H1 (cell line): ENCODE data around the gene AAMP. TPM values are rescaled to one million over a fixed set of nuclear protein-coding genes. Genes with fewer than 3 reads are reported as not detected.

ENCODE experiments used
- CTCF ChIA-PET: fragments of 300-600 bp; sonication (Branson Sonifier 250); formaldehyde crosslinking; loops from one replicate; lab custom pipeline; 2021; ENCODE audit not compliant: partially characterized antibody; lab: Charles Lee
- POLR2A ChIA-PET: fragments of 300-600 bp; sonication (Branson Sonifier 250); formaldehyde crosslinking; loops from one replicate; lab custom pipeline; 2021; ENCODE audit warnings: inconsistent platforms; ENCODE audit not compliant: partially characterized antibody; lab: Charles Lee
- DNase-seq, 2 experiments: peaks; one replicate each; pipeline versions ENCODE4 v3.0.0 to v3.0.0-alpha.2; 2010 to 2022; ENCODE audit warnings: low spot score in 2 of 2, low read depth in 1 of 2, mixed read lengths in 1 of 2
- FAIRE-seq: peaks from 2 replicates; lab custom pipeline; 2011; peaks lifted over from hg19 to GRCh38; lab: Jason Lieb, UNC
- H2AFZ ChIP-seq: 2 replicates; pipeline ENCODE4 v1.8.1; 2012; ENCODE audit warnings: low read length, inconsistent platforms
- H2AK5ac ChIP-seq: 2 replicates; pipeline ENCODE4 v1.6.1; 2013; ENCODE audit warnings: low read depth, low read length
- H2BK120ac ChIP-seq: replicated peaks from 2 replicates; pipeline ENCODE3; 2013; ENCODE audit warnings: low read depth, low read length, inconsistent platforms
- H2BK12ac ChIP-seq: 2 replicates; pipeline ENCODE4 v1.6.1; 2013; ENCODE audit warnings: low read depth, low read length
- H2BK15ac ChIP-seq: 2 replicates; pipeline ENCODE4 v1.6.1; 2013; ENCODE audit warnings: low read length
- H2BK20ac ChIP-seq: 2 replicates; pipeline ENCODE4 v1.6.1; 2013; ENCODE audit warnings: low read length
- H2BK5ac ChIP-seq: 2 replicates; pipeline ENCODE4 v1.6.1; 2013; ENCODE audit warnings: low read depth, low read length
- H3K14ac ChIP-seq: 2 replicates; pipeline ENCODE4 v1.6.1; 2013; ENCODE audit warnings: inconsistent platforms; ENCODE audit not compliant: insufficient read length
- H3K18ac ChIP-seq: 2 replicates; pipeline ENCODE4 v1.6.1; 2013; ENCODE audit warnings: low read length; ENCODE audit errors: extremely low read depth
- H3K23ac ChIP-seq: 2 replicates; pipeline ENCODE4 v1.6.1; 2013; ENCODE audit warnings: inconsistent platforms; ENCODE audit not compliant: insufficient read length
- H3K23me2 ChIP-seq: 2 replicates; pipeline ENCODE4 v1.6.1; 2013; ENCODE audit warnings: low read depth, low read length
- H3K27ac ChIP-seq: 2 replicates; pipeline ENCODE4 v1.6.1; 2011; ENCODE audit warnings: low read depth, low read length, inconsistent platforms
- H3K27me3 ChIP-seq, 4 experiments: replicated peaks in 1 of 4; 1 replicate in 1 of 4; 2 replicates in 3 of 4; pipeline versions ENCODE4 v1.6.1 to v1.8.1; 2011 to 2013; ENCODE audit warnings: low read length in 3 of 4, mild to moderate bottlenecking in 3 of 4, inconsistent platforms in 2 of 4, mixed read lengths in 2 of 4, moderate library complexity in 1 of 4; ENCODE audit not compliant: control insufficient read depth in 3 of 4, insufficient read depth in 3 of 4; ENCODE audit errors: extremely low read depth in 1 of 4
- H3K36me3 ChIP-seq, 4 experiments: 2 replicates each; pipeline versions ENCODE4 v1.6.1 to v1.8.1; 2011 to 2013; ENCODE audit warnings: mild to moderate bottlenecking in 4 of 4, low read length in 3 of 4, moderate library complexity in 2 of 4, control low read depth in 1 of 4, inconsistent platforms in 1 of 4; ENCODE audit not compliant: insufficient read depth in 4 of 4, control insufficient read depth in 2 of 4
- H3K4ac ChIP-seq: replicated peaks from 2 replicates; pipeline ENCODE3; 2013; ENCODE audit warnings: low read length, low read depth, mixed read lengths, inconsistent platforms; ENCODE audit not compliant: insufficient read length
- H3K4me1 ChIP-seq, 4 experiments: replicated peaks in 1 of 4; 1 replicate in 1 of 4; 2 replicates in 3 of 4; pipeline versions ENCODE4 v1.6.1 to v1.8.1; 2011 to 2013; ENCODE audit warnings: low read length in 3 of 4, inconsistent platforms in 2 of 4, mixed read lengths in 1 of 4; ENCODE audit not compliant: insufficient read depth in 4 of 4, control insufficient read depth in 3 of 4
- H3K4me2 ChIP-seq, 2 experiments: 2 replicates each; pipeline versions ENCODE4 v1.6.1 to v1.8.1; 2011 to 2013; ENCODE audit warnings: low read depth in 2 of 2, low read length in 2 of 2, control low read depth in 1 of 2, inconsistent platforms in 1 of 2, mild to moderate bottlenecking in 1 of 2; ENCODE audit not compliant: insufficient read depth in 1 of 2
- H3K4me3 ChIP-seq, 4 experiments: fragments of 200-600, 300-600 bp in 1 of 4; sonication (generic), shearing (Covaris generic), sonication (Bioruptor Twin) in 1 of 4; 2 replicates each; pipeline versions ENCODE4 v1.5.1 to v1.8.1; 2011 to 2016; ENCODE audit warnings: low read length in 4 of 4, low read depth in 3 of 4, control low read depth in 2 of 4, inconsistent platforms in 2 of 4, mild to moderate bottlenecking in 2 of 4, mixed read lengths in 1 of 4, moderate library complexity in 1 of 4; ENCODE audit not compliant: insufficient read depth in 2 of 4; ENCODE audit errors: extremely low read depth in 1 of 4
- H3K56ac ChIP-seq: replicated peaks from 2 replicates; pipeline ENCODE3; 2013; ENCODE audit warnings: low read depth, mild to moderate bottlenecking, mixed read lengths, low read length, inconsistent platforms; ENCODE audit not compliant: insufficient read length
- H3K79me1 ChIP-seq: 2 replicates; pipeline ENCODE4 v1.6.1; 2013; ENCODE audit warnings: low read depth, low read length, control low read depth
- H3K79me2 ChIP-seq, 2 experiments: 2 replicates each; pipeline versions ENCODE4 v1.6.1 to v1.8.1; 2012 to 2013; ENCODE audit warnings: low read length in 2 of 2, mild to moderate bottlenecking in 2 of 2, inconsistent platforms in 1 of 2; ENCODE audit not compliant: insufficient read depth in 2 of 2, control insufficient read depth in 1 of 2
- H3K9ac ChIP-seq, 4 experiments: replicated peaks in 1 of 4; 1 replicate in 1 of 4; 2 replicates in 3 of 4; pipeline versions ENCODE4 v1.6.1 to v1.8.1; 2011 to 2013; ENCODE audit warnings: low read depth in 3 of 4, low read length in 3 of 4, control low read depth in 2 of 4, mild to moderate bottlenecking in 2 of 4, moderate library complexity in 2 of 4, inconsistent platforms in 1 of 4; ENCODE audit errors: extremely low read depth in 1 of 4
- H3K9me3 ChIP-seq, 2 experiments: 2 replicates each; pipeline versions ENCODE4 v1.6.1 to v1.8.1; 2012 to 2013; ENCODE audit warnings: mild to moderate bottlenecking in 2 of 2, moderate library complexity in 2 of 2, control low read depth in 1 of 2, inconsistent platforms in 1 of 2, low read depth in 1 of 2, low read length in 1 of 2, mixed read lengths in 1 of 2; ENCODE audit not compliant: insufficient read depth in 2 of 2
- H4K20me1 ChIP-seq, 2 experiments: replicated peaks in 1 of 2; 2 replicates each; pipeline versions ENCODE3 to v1.8.1; 2011 to 2013; ENCODE audit warnings: inconsistent platforms in 2 of 2, low read length in 2 of 2, mild to moderate bottlenecking in 1 of 2; ENCODE audit not compliant: insufficient read depth in 2 of 2, control insufficient read depth in 1 of 2
- H4K5ac ChIP-seq: 2 replicates; pipeline ENCODE4 v1.6.1; 2013; ENCODE audit warnings: low read length, low read depth, mixed read lengths, inconsistent platforms; ENCODE audit not compliant: insufficient read length
- H4K8ac ChIP-seq: 2 replicates; pipeline ENCODE4 v1.8.0; 2013; ENCODE audit warnings: mild to moderate bottlenecking, moderate library complexity, low read length, inconsistent platforms; ENCODE audit not compliant: insufficient read depth; ENCODE audit errors: extremely low read depth
- H4K91ac ChIP-seq: replicated peaks from 2 replicates; pipeline ENCODE3; 2013; ENCODE audit warnings: low read length, mixed read lengths, inconsistent platforms; ENCODE audit not compliant: insufficient read length
- BACH1 ChIP-seq: IDR thresholded peaks from 2 replicates; pipeline ENCODE4 v1.6.1; 2012; ENCODE audit warnings: low read length, improper control_type of control experiment
- CBX5 ChIP-seq: fragments of 300-800, 300-1000 bp; sonication (generic); IDR thresholded peaks from 2 replicates; pipeline ENCODE4 v1.7.1; 2016; ENCODE audit warnings: antibody characterized with exemption, low read length, low read depth
- CEBPB ChIP-seq: IDR thresholded peaks from 2 replicates; pipeline ENCODE4 v1.6.1; 2012; ENCODE audit warnings: low read depth, low read length
- CHD2 ChIP-seq: IDR thresholded peaks from 2 replicates; pipeline ENCODE4 v1.6.1; 2012; ENCODE audit warnings: low read length, improper control_type of control experiment
- HDAC6 ChIP-seq: IDR thresholded peaks from one replicate; pipeline ENCODE4 v1.7.1; 2012; ENCODE audit warnings: low read depth, mild to moderate bottlenecking, inconsistent platforms, low read length, moderate library complexity
- KDM4A ChIP-seq: IDR thresholded peaks from one replicate; pipeline ENCODE4 v1.7.1; 2012; ENCODE audit warnings: low read depth, mild to moderate bottlenecking, moderate library complexity, low read length, inconsistent platforms; ENCODE audit not compliant: severe bottlenecking
- MAFK ChIP-seq: IDR thresholded peaks from 2 replicates; pipeline ENCODE4 v1.6.1; 2012; ENCODE audit warnings: low read depth, mild to moderate bottlenecking, improper control_type of control experiment, low read length
- RAD21 ChIP-seq, 2 experiments: IDR thresholded peaks in 1 of 2; conservative IDR thresholded peaks in 1 of 2; 2 replicates each; pipeline ENCODE4 v1.6.1; 2011; ENCODE audit warnings: low read depth in 2 of 2, low read length in 2 of 2, improper control_type of control experiment in 1 of 2, inconsistent platforms in 1 of 2, mild to moderate bottlenecking in 1 of 2, moderate library complexity in 1 of 2
- RXRA ChIP-seq: IDR thresholded peaks from 2 replicates; pipeline ENCODE4 v1.6.1; 2011; ENCODE audit warnings: low read depth, mild to moderate bottlenecking, low read length, moderate library complexity; ENCODE audit not compliant: insufficient read depth
- SAP30 ChIP-seq: fragments of 300-600 bp; sonication (generic); IDR thresholded peaks from 2 replicates; pipeline ENCODE4 v1.7.1; 2012; ENCODE audit warnings: low read length, moderate library complexity, mild to moderate bottlenecking, inconsistent platforms; ENCODE audit not compliant: insufficient read depth, insufficient replicate concordance
- SIX5 ChIP-seq: IDR thresholded peaks from 2 replicates; pipeline ENCODE4 v1.6.1; 2011; ENCODE audit warnings: mild to moderate bottlenecking, low read depth, low read length
- SP2 ChIP-seq: IDR thresholded peaks from 2 replicates; pipeline ENCODE4 v1.6.1; 2012; ENCODE audit warnings: mild to moderate bottlenecking, low read length, inconsistent platforms
- TBP ChIP-seq: IDR thresholded peaks from 2 replicates; pipeline ENCODE4 v1.6.1; 2011; ENCODE audit warnings: low read depth, low read length, improper control_type of control experiment
- WGBS, 2 experiments: shearing (Covaris generic) in 1 of 2; methylation state at CpG; one replicate each; pipeline versions ENCODE4 v1.1.6 to v1.1.7; 2013 to 2015; ENCODE audit warnings: low lambda C conversion rate in 2 of 2, mixed read lengths in 2 of 2, inconsistent platforms in 1 of 2, low coverage in 1 of 2, missing lambda C conversion rate in 1 of 2; ENCODE audit not compliant: insufficient replicate concordance in 2 of 2, insufficient coverage in 1 of 2, insufficient read length in 1 of 2; ENCODE audit errors: extremely low coverage in 1 of 2, missing lambda C conversion rate in 1 of 2; 5-methylcytosine and 5-hydroxymethylcytosine counted together
- polyA plus RNA-seq, 7 experiments: library from polyadenylated mRNA; depleted of rRNA in 3 of 7; stranded (reverse) in 5 of 7; unstranded in 2 of 7; fragments of >200 nt in 5 of 7; fragments of 200-250 nt in 2 of 7; gene quantifications; 1 replicate in 5 of 7; 2 replicates in 1 of 7; 4 replicates in 1 of 7; pipeline versions ENCODE4 v1.2.1 to v1.2.3, GENCODE V29; 2011 to 2013; ENCODE audit warnings: missing spikeins in 2 of 7, mixed read lengths in 2 of 7
- total RNA-seq: library from RNA; stranded (reverse); fragmentation: NEBNext Ultra II Directional; extraction: Animal tissue kit (Norgen Biotek cat#: 25700); gene quantifications from 2 replicates; pipeline ENCODE4 v1.2.1, GENCODE V29; 2021

Gene AAMP
- total and polyA plus RNA-seq, 2 of the 8 experiments (the other 6 are each of a cell fraction or from before 2014, with no cell fraction given) = 119 to 125 TPM

GRCh38 chr2:218244204-218244603 lies 25.7 kb downstream of the AAMP start:
- peaks cover 0 to 1% of the 10 kb centered on the region in 2 experiments for H4K20me1 ChIP-seq
- CTCF ChIA-PET = interaction anchor here (0.6 to 5.8 kb wide), 5 partner anchors 13 to 222 kb away, joined by 3 to 25 read pairs (median 6); no protein-coding TSS in a partner anchor

More at GRCh38 chr2:218244204-218244603, 25.7 kb downstream of the AAMP start:
- no peak overlapping the region for H3K18ac ChIP-seq
- no peak overlapping the region for H4K91ac ChIP-seq
- H3K23ac ChIP-seq = no peak overlapping the region
- no peak overlapping the region for H2BK12ac ChIP-seq
- no peak overlapping the region for H2BK20ac ChIP-seq
- no peak overlapping the region for H3K4me2 ChIP-seq
- H3K56ac ChIP-seq = no peak overlapping the region
- H3K27ac ChIP-seq = no peak overlapping the region
- peaks cover 33 to 82% (median 62%) of the 10 kb centered on the region in 4 experiments for H3K36me3 ChIP-seq
- no peaks in the 10 kb centered on the region for H3K9me3 ChIP-seq
- 96% methylated on average over 1 of the region's 1 CpG; no CpG with 5 or more reads in 1 of the 2 experiments for WGBS, 2 experiments
- TF ChIP-seq CHD2 (no peak), SP2 (no peak), HDAC6 (no peak), SIX5 (no peak), RXRA (no peak), KDM4A (no peak), CBX5 (no peak), CEBPB (no peak), BACH1 (no peak), TBP (no peak), RAD21 (IDR thresholded peaks at IDR 0.05 in 1 of 2, conservative IDR thresholded peaks at IDR 0.05 in 1 of 2; ENCODE audit: low read depth in 2 of 2, low read length in 2 of 2) (no peak), MAFK (no peak), SAP30 (no peak)
- TF ChIP-seq, all 59 proteins: peak for 0
- no peak for FAIRE-seq
- Histone ChIP-seq H3K79me1 (no peaks in the 10 kb centered on the region), H3K4me3 (no peak overlapping the region), H3K4ac (no peak overlapping the region), H2AFZ (no peak overlapping the region), H2BK15ac (no peak overlapping the region), H3K23me2 (no peaks in the 10 kb centered on the region), H4K5ac (no peak overlapping the region), H3K9ac (no peak overlapping the region), H4K8ac (no peak overlapping the region), H2AK5ac (no peak overlapping the region), H2BK120ac (no peak overlapping the region), H2BK5ac (no peak overlapping the region), H3K14ac (no peak overlapping the region), H3K79me2 (no peaks in the 10 kb centered on the region), H3K4me1 (no peaks in the 10 kb centered on the region), H3K27me3 (no peaks in the 10 kb centered on the region)
- POLR2A ChIA-PET = interaction anchor here (0.5 to 1.2 kb wide), 5 partner anchors 9 to 22 kb away, joined by 3 read pairs; no protein-coding TSS in a partner anchor
- DNase-seq = no peak
